ENCODE results near the gene PCBP1.

DNA sequence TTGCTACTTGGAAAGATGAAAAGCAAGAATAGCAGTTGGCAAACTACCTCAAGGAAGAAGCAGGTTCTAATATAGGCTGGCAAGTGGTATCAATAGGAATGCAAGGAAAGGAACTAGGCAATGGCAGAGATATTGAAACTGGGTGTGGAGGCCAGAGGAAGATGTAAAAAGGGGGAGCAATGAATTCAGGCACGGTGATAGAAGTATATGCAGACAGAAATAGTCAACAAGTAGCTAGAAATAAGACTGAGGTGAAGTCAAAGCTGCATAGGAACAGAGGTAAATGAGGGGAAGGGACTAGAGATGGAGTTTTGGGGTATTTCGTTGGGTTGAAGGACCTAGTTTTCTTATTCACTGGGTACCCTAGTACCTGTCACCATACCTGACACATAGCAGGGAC is 4.1 kb downstream of the PCBP1 start:
- TF ChIP-seq TAF1 (IDR thresholded peaks at IDR 0.05; ENCODE audit: low read depth, low read length), result no peak
- no peak for TF ChIP-seq POLR2A (IDR thresholded peaks at IDR 0.05; ENCODE audit: low read depth, low read length)
- TF ChIP-seq POLR2AphosphoS5 (IDR thresholded peaks at IDR 0.05; ENCODE audit: low read depth, low read length), result no peak
- TF ChIP-seq POU2F2 (IDR thresholded peaks at IDR 0.05; ENCODE audit: low read depth, low read length), result no peak
